HG03108 (cell line): ENCODE data around the gene CDC25A.

Experiments
- ATAC-seq: cut with Tn5 transposase; IDR thresholded peaks from one replicate; pipeline ENCODE4 v1.9.1; 2021; ENCODE audit warnings: moderate library complexity; ENCODE audit not compliant: unreplicated experiment

The CDC25A gene

GRCh38 chr3:48142316-48142870, 45.8 kb downstream of the CDC25A start:
- ATAC-seq = no peak

GRCh38 chr3:48141604-48142137, 46.5 kb downstream of the CDC25A start:
- no peak for ATAC-seq

- no peak for ATAC-seq
These were observed 47.1 kb downstream of the CDC25A start for GRCh38 chr3:48140936-48141603.

GRCh38 chr3:48140336-48140757, 47.9 kb downstream of the CDC25A start:
- ATAC-seq = no peak

GRCh38 chr3:48137425-48137999, 50.7 kb downstream of the CDC25A start:
- ATAC-seq = no peak

GRCh38 chr3:48135552-48136495, 52.4 kb downstream of the CDC25A start:
- ATAC-seq = no peak

- ATAC-seq = no peak
These were observed 57.8 kb downstream of the CDC25A start for GRCh38 chr3:48130321-48130904.

- no peak for ATAC-seq
These were observed 58.3 kb downstream of the CDC25A start for GRCh38 chr3:48129921-48130320.

- ATAC-seq = no peak
These were observed 59.4 kb downstream of the CDC25A start for GRCh38 chr3:48128774-48129173.

- ATAC-seq = no peak
These were observed 62.2 kb downstream of the CDC25A start for GRCh38 chr3:48125886-48126622.

- no peak for ATAC-seq
These were observed 63.1 kb downstream of the CDC25A start for GRCh38 chr3:48125013-48125705.

- no peak for ATAC-seq
These were observed 64.9 kb downstream of the CDC25A start for GRCh38 chr3:48123346-48123745.

GRCh38 chr3:48122504-48122903, 65.7 kb downstream of the CDC25A start:
- ATAC-seq = no peak

- no peak for ATAC-seq
These were observed 68.0 kb downstream of the CDC25A start for GRCh38 chr3:48120223-48120622.

GRCh38 chr3:48119505-48120193, 68.6 kb downstream of the CDC25A start:
- ATAC-seq = no peak

- no peak for ATAC-seq
These were observed 69.3 kb downstream of the CDC25A start for GRCh38 chr3:48118928-48119327.

- ATAC-seq = no peak
These were observed 69.9 kb downstream of the CDC25A start for GRCh38 chr3:48118322-48118721.

- ATAC-seq = no peak
These were observed 75.4 kb downstream of the CDC25A start for GRCh38 chr3:48112813-48113212.
